PC-9 (cell line): ENCODE data around the gene RNF187. TPM values are rescaled to one million over a fixed set of nuclear protein-coding genes. Genes with fewer than 3 reads are reported as not detected.

Source experiments
- BruUV-seq: library from RNA; stranded (reverse); fragments of 400-500 nt; replicated peaks from 2 replicates; lab custom pipeline; 2021; lab: Mats Ljungman, UMichigan
- CTCF ChIA-PET: fragments of 300-600 bp; sonication (Branson Sonifier 250); formaldehyde crosslinking; loops from one replicate; lab custom pipeline; 2022; ENCODE audit warnings: antibody characterized with exemption; lab: Charles Lee
- POLR2A ChIA-PET: fragments of 300-600 bp; sonication (Branson Sonifier 250); formaldehyde crosslinking; loops from one replicate; lab custom pipeline; 2022; ENCODE audit warnings: antibody characterized with exemption; ENCODE audit not compliant: unreplicated experiment; lab: Charles Lee
- DNase-seq, 2 experiments: peaks; one replicate each; pipeline versions ENCODE4 v3.0.0 to v3.0.0-alpha.2; 2015 to 2022; ENCODE audit warnings: mixed read lengths in 1 of 2
- H2AFZ ChIP-seq: fragments of 200-600 bp; sonication (generic); 2 replicates; pipeline ENCODE4 v1.8.1; 2017; ENCODE audit warnings: antibody characterized with exemption
- H3F3A ChIP-seq: fragments of 200-600 bp; sonication (generic); 2 replicates; pipeline ENCODE4 v1.8.1; 2017; ENCODE audit warnings: antibody characterized with exemption, mild to moderate bottlenecking, low read depth; ENCODE audit not compliant: insufficient read depth
- H3K27ac ChIP-seq: fragments of 200-600 bp; sonication (generic); 2 replicates; pipeline ENCODE4 v1.6.1; 2016; ENCODE audit warnings: mixed run types
- H3K27me3 ChIP-seq: fragments of 200-600 bp; sonication (generic); 2 replicates; pipeline ENCODE4 v1.6.1; 2016; ENCODE audit warnings: low read depth, mixed run types; ENCODE audit not compliant: insufficient read depth
- H3K36me3 ChIP-seq: fragments of 200-600 bp; sonication (generic); 2 replicates; pipeline ENCODE4 v1.6.1; 2016; ENCODE audit warnings: low read depth, mixed run types
- H3K4me1 ChIP-seq: fragments of 200-600 bp; sonication (generic); replicated peaks from 2 replicates; pipeline ENCODE4 v1.6.1; 2016; ENCODE audit warnings: mixed run types; ENCODE audit not compliant: insufficient read depth
- H3K4me2 ChIP-seq: fragments of 200-600 bp; sonication (generic); 2 replicates; pipeline ENCODE4 v1.6.1; 2017; ENCODE audit warnings: mixed run types
- H3K4me3 ChIP-seq: fragments of 200-600 bp; sonication (generic); 2 replicates; pipeline ENCODE4 v1.6.1; 2016; ENCODE audit warnings: mixed run types
- H3K79me2 ChIP-seq: fragments of 200-600 bp; sonication (generic); 2 replicates; pipeline ENCODE4 v1.6.1; 2017; ENCODE audit warnings: low read depth, mixed run types
- H3K9me2 ChIP-seq: fragments of 200-600 bp; sonication (generic); 2 replicates; pipeline ENCODE4 v1.8.1; 2017; ENCODE audit warnings: mild to moderate bottlenecking; ENCODE audit not compliant: insufficient read depth
- H3K9me3 ChIP-seq: fragments of 200-600 bp; sonication (generic); 2 replicates; pipeline ENCODE4 v1.8.1; 2016; ENCODE audit warnings: low read depth; ENCODE audit not compliant: insufficient read depth
- H4K20me1 ChIP-seq: fragments of 200-600 bp; sonication (generic); 2 replicates; pipeline ENCODE4 v1.8.1; 2017; ENCODE audit not compliant: insufficient read depth
- CTCF ChIP-seq: fragments of 200-600 bp; sonication (generic); conservative IDR thresholded peaks from 2 replicates; pipeline ENCODE4 v1.6.1; 2017; ENCODE audit warnings: mixed run types, antibody characterized with exemption, mild to moderate bottlenecking, moderate library complexity
- EZH2 ChIP-seq: fragments of 200-600 bp; sonication (generic); IDR thresholded peaks from 2 replicates; pipeline ENCODE4 v1.8.0; 2017; ENCODE audit warnings: antibody characterized with exemption, low read depth
- intact Hi-C: fragments of 100-400 bp; cut with micrococcal nuclease; formaldehyde crosslinking; loops from one replicate; pipeline ENCODE4 v1.10.0; 2022; ENCODE audit not compliant: unreplicated experiment
- total RNA-seq: library from RNA; stranded (reverse); gene quantifications from 2 replicates; pipeline ENCODE4 v1.2.3, GENCODE V29; 2021

The RNF187 gene
- total RNA-seq, 1 experiment from 2014 or later = 182 TPM

GRCh38 chr1:228496084-228496483 lies 8.9 kb downstream of the RNF187 start:
- POLR2A ChIA-PET = no interaction called here
- H4K20me1 ChIP-seq = no peaks in the 10 kb centered on the region; the same call in 1 of the 2 replicates
- H3K27me3 ChIP-seq = no peaks in the 10 kb centered on the region
- no peak overlapping the region for H3K4me2 ChIP-seq
- H3K4me1 ChIP-seq = no peaks in the 10 kb centered on the region
- intact Hi-C loops = no loop called here
- no peaks in the 10 kb centered on the region for H3K9me2 ChIP-seq
- TF ChIP-seq CTCF = no peak
- H3K79me2 ChIP-seq = no peaks in the 10 kb centered on the region; the same call in 1 of the 2 replicates
- no peaks in the 10 kb centered on the region for H3K9me3 ChIP-seq
- H3K27ac ChIP-seq = no peak overlapping the region
- no peak for DNase-seq
- H3K36me3 ChIP-seq = peaks cover 8% of the 10 kb centered on the region; the same call in 1 of the 2 replicates
- H3F3A ChIP-seq = no peaks in the 10 kb centered on the region; the same call in 1 of the 2 replicates
- no peak overlapping the region for H2AFZ ChIP-seq
- CTCF ChIA-PET = no interaction called here
- BruUV-seq = no TSS peak
- H3K4me3 ChIP-seq = no peak overlapping the region

- no TSS peak for BruUV-seq
These were observed 9.3 kb downstream of the RNF187 start for GRCh38 chr1:228496494-228496893.

GRCh38 chr1:228497206-228497605 lies 10.0 kb downstream of the RNF187 start:
- no peaks in the 10 kb centered on the region for H3K79me2 ChIP-seq
- BruUV-seq = no TSS peak
- no peak overlapping the region for H2AFZ ChIP-seq
- peaks cover 5% of the 10 kb centered on the region; the same call in 1 of the 2 replicates for H3K36me3 ChIP-seq
- intact Hi-C loops = no loop called here
- no peaks in the 10 kb centered on the region; the same call in 1 of the 2 replicates for H4K20me1 ChIP-seq
- H3K27ac ChIP-seq = no peak overlapping the region
- no peaks in the 10 kb centered on the region for H3K27me3 ChIP-seq
- no peak for TF ChIP-seq EZH2
- TF ChIP-seq CTCF = no peak
- DNase-seq = no peak
- no peaks in the 10 kb centered on the region for H3K9me2 ChIP-seq
- POLR2A ChIA-PET = no interaction called here
- no peaks in the 10 kb centered on the region for H3K9me3 ChIP-seq
- H3K4me2 ChIP-seq = no peak overlapping the region
- no peak overlapping the region for H3K4me3 ChIP-seq
- CTCF ChIA-PET = no interaction called here
- H3F3A ChIP-seq = no peaks in the 10 kb centered on the region
- H3K4me1 ChIP-seq = no peaks in the 10 kb centered on the region

More at GRCh38 chr1:228496494-228496893, 9.3 kb downstream of the RNF187 start:
- Histone ChIP-seq H4K20me1 (no peaks in the 10 kb centered on the region; the same call in 1 of the 2 replicates), H3K4me2 (no peak overlapping the region), H3K9me3 (no peaks in the 10 kb centered on the region), H3K4me3 (no peak overlapping the region), H3K4me1 (no peaks in the 10 kb centered on the region), H3K27me3 (no peaks in the 10 kb centered on the region), H3K36me3 (peaks cover 7% of the 10 kb centered on the region; the same call in 1 of the 2 replicates), H3K79me2 (no peaks in the 10 kb centered on the region), H3K27ac (no peak overlapping the region), H2AFZ (no peak overlapping the region), H3F3A (no peaks in the 10 kb centered on the region), H3K9me2 (no peaks in the 10 kb centered on the region)
- TF ChIP-seq CTCF (no peak), EZH2 (no peak)
- intact Hi-C loops = no loop called here
- DNase-seq = no peak
- ChIA-PET CTCF (no interaction called here), POLR2A (no interaction called here)
